Cardiac fibroblast (primary cell): ENCODE measurements around the gene KCNQ1.

Source experiments
- DNase-seq, 2 donors: peaks; one replicate each; pipeline versions ENCODE4 v3.0.0 to v3.0.0-alpha.2; 2010; ENCODE audit warnings: low read depth in 2 of 2
- H3K4me3 ChIP-seq, 2 donors: replicated peaks in 1 of 2; 1 replicate in 1 of 2; 2 replicates in 1 of 2; pipeline ENCODE4 v1.5.1; 2011; ENCODE audit warnings: low read depth in 2 of 2, low read length in 2 of 2, mild to moderate bottlenecking in 2 of 2, moderate library complexity in 1 of 2
- TF ChIP-seq, protein P1 (sequence below): IDR thresholded peaks from one replicate; pipeline ENCODE4 v1.5.1; 2011; ENCODE audit warnings: low read depth, mild to moderate bottlenecking, low read length, inconsistent platforms

The KCNQ1 gene

DNA sequence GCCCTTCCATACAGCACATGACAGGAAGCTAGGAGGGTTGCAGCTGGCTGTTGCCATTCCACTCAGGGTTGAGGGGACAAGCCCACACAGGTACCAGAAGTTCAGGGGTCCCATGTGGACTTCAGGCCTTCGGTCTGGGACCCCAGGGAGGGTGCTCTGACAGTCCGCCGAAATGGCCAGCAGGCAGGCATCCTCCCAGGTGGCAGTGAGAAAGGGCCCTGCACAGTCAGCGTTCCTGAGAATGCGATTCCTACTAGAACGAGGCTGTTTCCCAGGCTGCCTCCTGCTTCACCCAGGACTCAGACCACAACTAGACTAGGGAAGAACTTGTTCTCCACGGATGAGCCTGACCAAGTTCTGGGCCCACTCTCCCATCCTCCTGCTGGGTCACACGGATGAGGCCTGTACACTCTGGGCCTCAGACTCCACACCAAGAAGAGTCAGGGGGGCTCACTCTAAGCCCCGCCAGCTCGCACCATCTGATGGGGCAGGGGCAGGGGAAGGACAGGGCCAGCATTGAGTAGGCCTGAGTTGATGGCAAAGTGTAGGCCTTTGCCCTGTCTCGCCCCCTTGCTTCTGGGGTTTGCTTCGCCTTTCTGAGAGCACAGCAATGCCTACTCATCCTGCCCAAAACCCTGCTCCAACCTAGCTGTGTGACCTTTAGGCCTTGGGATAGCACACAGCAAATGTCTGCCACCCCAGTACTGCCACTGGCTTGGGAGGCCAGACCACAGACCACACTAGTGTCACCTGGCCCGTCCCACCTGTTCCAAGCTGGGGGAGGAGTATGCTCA, 241.0 kb downstream of the KCNQ1 start:
- TF ChIP-seq, protein P1, sequence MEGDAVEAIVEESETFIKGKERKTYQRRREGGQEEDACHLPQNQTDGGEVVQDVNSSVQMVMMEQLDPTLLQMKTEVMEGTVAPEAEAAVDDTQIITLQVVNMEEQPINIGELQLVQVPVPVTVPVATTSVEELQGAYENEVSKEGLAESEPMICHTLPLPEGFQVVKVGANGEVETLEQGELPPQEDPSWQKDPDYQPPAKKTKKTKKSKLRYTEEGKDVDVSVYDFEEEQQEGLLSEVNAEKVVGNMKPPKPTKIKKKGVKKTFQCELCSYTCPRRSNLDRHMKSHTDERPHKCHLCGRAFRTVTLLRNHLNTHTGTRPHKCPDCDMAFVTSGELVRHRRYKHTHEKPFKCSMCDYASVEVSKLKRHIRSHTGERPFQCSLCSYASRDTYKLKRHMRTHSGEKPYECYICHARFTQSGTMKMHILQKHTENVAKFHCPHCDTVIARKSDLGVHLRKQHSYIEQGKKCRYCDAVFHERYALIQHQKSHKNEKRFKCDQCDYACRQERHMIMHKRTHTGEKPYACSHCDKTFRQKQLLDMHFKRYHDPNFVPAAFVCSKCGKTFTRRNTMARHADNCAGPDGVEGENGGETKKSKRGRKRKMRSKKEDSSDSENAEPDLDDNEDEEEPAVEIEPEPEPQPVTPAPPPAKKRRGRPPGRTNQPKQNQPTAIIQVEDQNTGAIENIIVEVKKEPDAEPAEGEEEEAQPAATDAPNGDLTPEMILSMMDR: no peak
- DNase-seq: no peak
- H3K4me3 ChIP-seq: no peak overlapping the region

DNA sequence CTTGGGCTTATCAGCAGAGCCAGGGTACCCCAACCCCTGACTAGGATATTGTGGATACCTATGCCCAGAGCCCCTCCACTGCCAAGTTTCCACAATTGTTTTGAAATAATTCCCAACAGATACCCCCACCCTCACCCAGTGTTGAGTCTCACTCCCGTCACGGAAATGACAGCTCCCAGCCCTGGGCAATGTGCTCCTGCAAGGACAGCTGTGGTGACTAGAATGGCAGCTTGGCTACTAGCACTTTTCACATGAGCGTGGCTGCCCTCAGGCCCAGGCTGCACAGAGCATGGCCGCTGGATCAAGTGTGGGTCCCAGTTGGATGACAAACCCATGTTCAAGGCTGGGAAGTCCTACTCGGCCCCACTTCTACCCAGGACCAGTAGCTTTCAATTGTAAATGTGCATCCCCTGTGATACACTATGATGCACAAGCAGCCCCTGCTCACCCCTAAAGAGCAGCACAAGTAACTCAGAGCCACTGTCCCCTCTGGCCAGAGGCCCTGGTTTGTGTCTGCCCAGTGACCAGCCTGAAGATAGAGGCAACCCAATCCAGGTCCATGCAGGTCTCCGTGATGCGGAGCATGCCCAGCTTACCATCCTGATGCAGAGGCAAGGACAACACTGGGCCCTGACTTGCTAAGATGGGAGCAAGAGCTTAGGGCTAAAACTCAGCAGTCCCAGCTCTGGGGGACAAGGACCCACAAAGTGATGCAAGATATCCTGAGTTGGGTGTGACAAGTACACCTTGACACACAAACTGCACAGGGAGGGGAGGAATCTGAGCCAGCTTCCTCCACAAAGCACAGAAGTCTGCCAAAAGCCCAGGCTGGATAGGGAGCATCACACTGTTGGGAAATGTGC, 241.8 kb downstream of the KCNQ1 start:
- DNase-seq: no peak
- TF ChIP-seq, protein P1: no peak
- H3K4me3 ChIP-seq: no peak overlapping the region

GRCh38 chr11:2687223-2687530, 242.4 kb downstream of the KCNQ1 start:
- TF ChIP-seq, protein P1: no peak
- H3K4me3 ChIP-seq: no peak overlapping the region
- no peak for DNase-seq

- DNase-seq: no peak
- TF ChIP-seq, protein P1: no peak
- no peak overlapping the region for H3K4me3 ChIP-seq
Observed at GRCh38 chr11:2687782-2688191, 243.0 kb downstream of the KCNQ1 start.

GRCh38 chr11:2688381-2689231, 243.8 kb downstream of the KCNQ1 start:
- no peak for DNase-seq
- no peak overlapping the region for H3K4me3 ChIP-seq
- TF ChIP-seq, protein P1: no peak
